ENCODE measurements around the gene GOLGA8B.
"Not testable (repeated sequence)": the region's sequence is repeated elsewhere in the genome, so short reads cannot be mapped to it uniquely, and the experiment has no call there.

GOLGA8B gene

DNA sequence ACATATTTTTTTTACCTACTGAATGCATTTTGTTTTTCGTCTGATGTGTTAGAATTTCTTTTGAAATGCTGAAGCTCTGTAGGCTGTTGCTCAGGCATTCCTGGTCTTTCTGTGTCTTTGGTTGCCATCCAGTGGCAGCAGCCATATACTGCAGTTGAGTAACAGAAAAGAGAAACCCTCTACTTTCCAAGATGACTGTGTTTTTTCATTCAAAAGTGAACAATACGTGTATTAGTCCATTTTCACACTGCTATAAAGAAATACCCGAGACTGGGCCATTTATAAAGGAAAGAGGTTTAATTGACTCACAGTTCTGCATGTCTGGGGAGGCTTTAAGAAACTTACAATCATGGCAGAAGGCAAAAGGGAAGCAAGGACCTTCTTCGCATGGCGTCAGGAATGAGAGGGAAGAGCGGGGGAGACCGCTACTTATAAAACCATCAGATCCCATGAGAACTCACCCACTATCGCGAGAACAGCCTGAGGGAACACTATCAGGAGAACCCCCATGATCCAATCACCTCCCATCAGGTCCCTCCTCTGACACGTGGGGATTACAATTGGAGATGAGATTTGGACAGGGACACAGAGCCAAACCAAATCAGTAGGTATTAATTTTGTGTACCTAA is 4.7 kb upstream of the GOLGA8B start:
- no peak overlapping the region for H3K27ac ChIP-seq (replicated peaks; ENCODE audit: low read length)
- H3K4me2 ChIP-seq (ENCODE audit: insufficient read depth, low read length, poor library complexity, severe bottlenecking): no peak overlapping the region
- DNase-seq (ENCODE audit: low spot score): peak; percentile 39
- H3K27me3 ChIP-seq (ENCODE audit: control insufficient read depth in 3 of 3, insufficient read depth in 3 of 3, low read depth in 1 of 3, low read length in 3 of 3): peaks cover 0 to 7% (median 0%) of the 10 kb centered on the region in 3 experiments
- H4K91ac ChIP-seq (ENCODE audit: low read depth, low read length, poor library complexity): no peak overlapping the region
- no peak overlapping the region for H2BK120ac ChIP-seq (ENCODE audit: low read depth, low read length)
- peak overlapping the region; percentile 90 for H2AFZ ChIP-seq (ENCODE audit: low read length)
- no peak overlapping the region for H2BK5ac ChIP-seq (ENCODE audit: low read length)
- no peak overlapping the region for H2BK12ac ChIP-seq (ENCODE audit: low read length)
- H3K14ac ChIP-seq (ENCODE audit: low read length): no peak overlapping the region
- no peaks in the 10 kb centered on the region for H3K9me3 ChIP-seq (replicated peaks in 1 of 2; ENCODE audit: control insufficient read depth in 2 of 2, insufficient read depth in 1 of 2, low read depth in 1 of 2, low read length in 2 of 2)
- no peak overlapping the region for H3K9ac ChIP-seq (ENCODE audit: low read depth, low read length, poor library complexity)
- H3K79me1 ChIP-seq (ENCODE audit: low read depth, low read length): no peaks in the 10 kb centered on the region
- H3K4ac ChIP-seq (ENCODE audit: low read length): no peak overlapping the region
- H3K18ac ChIP-seq (ENCODE audit: low read length): no peak overlapping the region
- no peak overlapping the region for H2BK15ac ChIP-seq (ENCODE audit: low read length)
- no peak overlapping the region for H4K8ac ChIP-seq (ENCODE audit: low read depth, low read length)
- H2AK5ac ChIP-seq (ENCODE audit: low read depth, low read length): no peak overlapping the region
- H3K4me1 ChIP-seq (ENCODE audit: control insufficient read depth in 2 of 2, insufficient read depth in 1 of 2, low read depth in 1 of 2, low read length in 2 of 2): peaks cover 0 to 4% of the 10 kb centered on the region in 2 donors
- no peak overlapping the region for H3K23ac ChIP-seq (ENCODE audit: low read depth, low read length, poor library complexity)
- WGBS, 2 donors (ENCODE audit: extremely low coverage in 2 of 2, insufficient read length in 2 of 2, insufficient replicate concordance in 1 of 2): no CpG with 5 or more reads among the region's 10 CpGs
- H3K4me3 ChIP-seq (ENCODE audit: low read length in 2 of 2): peak overlapping the region in 1 of 2 donors; percentile 22
- no peaks in the 10 kb centered on the region for H3K36me3 ChIP-seq (replicated peaks in 1 of 2; ENCODE audit: control insufficient read depth in 2 of 2, insufficient read depth in 2 of 2, low read length in 2 of 2)

- not testable (repeated sequence) for H3K4me2 ChIP-seq (ENCODE audit: insufficient read depth, low read length, poor library complexity, severe bottlenecking); H3K27ac ChIP-seq (replicated peaks; ENCODE audit: low read length); H2AFZ ChIP-seq (ENCODE audit: low read length); DNase-seq (ENCODE audit: low spot score); H3K9me3 ChIP-seq (replicated peaks in 1 of 2; ENCODE audit: control insufficient read depth in 2 of 2, insufficient read depth in 1 of 2, low read depth in 1 of 2, low read length in 2 of 2); H3K4ac ChIP-seq (ENCODE audit: low read length); H2BK5ac ChIP-seq (ENCODE audit: low read length); H3K23ac ChIP-seq (ENCODE audit: low read depth, low read length, poor library complexity); H2BK12ac ChIP-seq (ENCODE audit: low read length); H3K4me1 ChIP-seq (ENCODE audit: control insufficient read depth in 2 of 2, insufficient read depth in 1 of 2, low read depth in 1 of 2, low read length in 2 of 2); H2BK15ac ChIP-seq (ENCODE audit: low read length); H3K79me1 ChIP-seq (ENCODE audit: low read depth, low read length); H3K9ac ChIP-seq (ENCODE audit: low read depth, low read length, poor library complexity); H3K27me3 ChIP-seq (ENCODE audit: control insufficient read depth in 3 of 3, insufficient read depth in 3 of 3, low read depth in 1 of 3, low read length in 3 of 3); H2AK5ac ChIP-seq (ENCODE audit: low read depth, low read length); H3K36me3 ChIP-seq (replicated peaks in 1 of 2; ENCODE audit: control insufficient read depth in 2 of 2, insufficient read depth in 2 of 2, low read length in 2 of 2); H4K8ac ChIP-seq (ENCODE audit: low read depth, low read length); H3K18ac ChIP-seq (ENCODE audit: low read length); H3K14ac ChIP-seq (ENCODE audit: low read length); H4K91ac ChIP-seq (ENCODE audit: low read depth, low read length, poor library complexity); H3K4me3 ChIP-seq (ENCODE audit: low read length in 2 of 2); H2BK120ac ChIP-seq (ENCODE audit: low read depth, low read length)
- WGBS, 2 donors (ENCODE audit: extremely low coverage in 2 of 2, insufficient read length in 2 of 2, insufficient replicate concordance in 1 of 2): no CpG with 5 or more reads among the region's 4 CpGs
Measured at GRCh38 chr15:34585966-34586365, 2.5 kb upstream of the GOLGA8B start.

GRCh38 chr15:34584996-34585395 is 1.5 kb upstream of the GOLGA8B start:
- no peak overlapping the region for H3K4me3 ChIP-seq (ENCODE audit: low read length in 2 of 2)
- H3K23ac ChIP-seq (ENCODE audit: low read depth, low read length, poor library complexity): no peak overlapping the region
- peaks cover 0 to 7% (median 0%) of the 10 kb centered on the region in 3 experiments for H3K27me3 ChIP-seq (ENCODE audit: control insufficient read depth in 3 of 3, insufficient read depth in 3 of 3, low read depth in 1 of 3, low read length in 3 of 3)
- no peaks in the 10 kb centered on the region for H3K36me3 ChIP-seq (replicated peaks in 1 of 2; ENCODE audit: control insufficient read depth in 2 of 2, insufficient read depth in 2 of 2, low read length in 2 of 2)
- H3K9me3 ChIP-seq (replicated peaks in 1 of 2; ENCODE audit: control insufficient read depth in 2 of 2, insufficient read depth in 1 of 2, low read depth in 1 of 2, low read length in 2 of 2): no peaks in the 10 kb centered on the region
- H2AFZ ChIP-seq (ENCODE audit: low read length): no peak overlapping the region
- H2BK12ac ChIP-seq (ENCODE audit: low read length): no peak overlapping the region
- no peak overlapping the region for H3K14ac ChIP-seq (ENCODE audit: low read length)
- H3K9ac ChIP-seq (ENCODE audit: low read depth, low read length, poor library complexity): no peak overlapping the region
- H3K79me1 ChIP-seq (ENCODE audit: low read depth, low read length): peaks cover 4% of the 10 kb centered on the region
- peaks cover 0 to 5% of the 10 kb centered on the region in 2 donors for H3K4me1 ChIP-seq (ENCODE audit: control insufficient read depth in 2 of 2, insufficient read depth in 1 of 2, low read depth in 1 of 2, low read length in 2 of 2)
- no peak for DNase-seq (ENCODE audit: low spot score)
- H3K4ac ChIP-seq (ENCODE audit: low read length): no peak overlapping the region
- H3K18ac ChIP-seq (ENCODE audit: low read length): no peak overlapping the region
- H2BK15ac ChIP-seq (ENCODE audit: low read length): no peak overlapping the region
- no CpG with 5 or more reads among the region's 7 CpGs for WGBS, 2 donors (ENCODE audit: extremely low coverage in 2 of 2, insufficient read length in 2 of 2, insufficient replicate concordance in 1 of 2)
- H4K91ac ChIP-seq (ENCODE audit: low read depth, low read length, poor library complexity): no peak overlapping the region
- no peak overlapping the region for H3K4me2 ChIP-seq (ENCODE audit: insufficient read depth, low read length, poor library complexity, severe bottlenecking)
- H4K8ac ChIP-seq (ENCODE audit: low read depth, low read length): no peak overlapping the region
- H2BK120ac ChIP-seq (ENCODE audit: low read depth, low read length): no peak overlapping the region
- no peak overlapping the region for H3K27ac ChIP-seq (replicated peaks; ENCODE audit: low read length)
- no peak overlapping the region for H2AK5ac ChIP-seq (ENCODE audit: low read depth, low read length)
- no peak overlapping the region for H2BK5ac ChIP-seq (ENCODE audit: low read length)

GRCh38 chr15:34584330-34584668 is 848 bp upstream of the GOLGA8B start:
- WGBS, 2 donors (ENCODE audit: extremely low coverage in 2 of 2, insufficient read length in 2 of 2, insufficient replicate concordance in 1 of 2): no CpG with 5 or more reads among the region's 13 CpGs
- H3K23ac ChIP-seq (ENCODE audit: low read depth, low read length, poor library complexity): peak overlapping the region; percentile 96
- DNase-seq (ENCODE audit: low spot score): peak; percentile 12

More at GRCh38 chr15:34584330-34584668, 848 bp upstream of the GOLGA8B start:
- peak overlapping the region; percentile 97 for H3K4me2 ChIP-seq (ENCODE audit: insufficient read depth, low read length, poor library complexity, severe bottlenecking)
- no peak overlapping the region for H3K4ac ChIP-seq (ENCODE audit: low read length)
- no peak overlapping the region for H2BK120ac ChIP-seq (ENCODE audit: low read depth, low read length)
- peaks cover 4% of the 10 kb centered on the region for H3K79me1 ChIP-seq (ENCODE audit: low read depth, low read length)
- no peak overlapping the region for H2BK15ac ChIP-seq (ENCODE audit: low read length)
- peak overlapping the region; percentile 100 for H2AFZ ChIP-seq (ENCODE audit: low read length)
- H3K27me3 ChIP-seq (ENCODE audit: control insufficient read depth in 3 of 3, insufficient read depth in 3 of 3, low read depth in 1 of 3, low read length in 3 of 3): peaks cover 0 to 7% (median 0%) of the 10 kb centered on the region in 3 experiments
- H3K4me3 ChIP-seq (ENCODE audit: low read length in 2 of 2): peak overlapping the region; percentile 67 to 97
- peak overlapping the region; percentile 97 for H3K18ac ChIP-seq (ENCODE audit: low read length)
- no peak overlapping the region for H3K14ac ChIP-seq (ENCODE audit: low read length)
- H3K9me3 ChIP-seq (replicated peaks in 1 of 2; ENCODE audit: control insufficient read depth in 2 of 2, insufficient read depth in 1 of 2, low read depth in 1 of 2, low read length in 2 of 2): no peaks in the 10 kb centered on the region
- no peak overlapping the region for H4K91ac ChIP-seq (ENCODE audit: low read depth, low read length, poor library complexity)
- H3K27ac ChIP-seq (replicated peaks; ENCODE audit: low read length): no peak overlapping the region
- peak overlapping the region; percentile 83 for H2AK5ac ChIP-seq (ENCODE audit: low read depth, low read length)
- H3K9ac ChIP-seq (ENCODE audit: low read depth, low read length, poor library complexity): peak overlapping the region; percentile 98
- H3K4me1 ChIP-seq (ENCODE audit: control insufficient read depth in 2 of 2, insufficient read depth in 1 of 2, low read depth in 1 of 2, low read length in 2 of 2): peaks cover 0 to 5% of the 10 kb centered on the region in 2 donors
- no peaks in the 10 kb centered on the region for H3K36me3 ChIP-seq (replicated peaks in 1 of 2; ENCODE audit: control insufficient read depth in 2 of 2, insufficient read depth in 2 of 2, low read length in 2 of 2)
- H4K8ac ChIP-seq (ENCODE audit: low read depth, low read length): peak overlapping the region; percentile 89
- H2BK12ac ChIP-seq (ENCODE audit: low read length): no peak overlapping the region
- H2BK5ac ChIP-seq (ENCODE audit: low read length): peak overlapping the region; percentile 24
